Measurements from ENCODE around the gene SESN2. TPM values are rescaled to one million over a fixed set of nuclear protein-coding genes. Genes with fewer than 3 reads are reported as not detected.

Gene SESN2
- total RNA-seq, 2 donors from 2014 or later = 11.2 to 27.5 TPM

GRCh38 chr1:28296401-28297261, 37.3 kb downstream of the SESN2 start:
- Histone ChIP-seq H3K36me3 (no peaks in the 10 kb centered on the region), H3K9me3 (no peaks in the 10 kb centered on the region), H3K27ac (no peak overlapping the region), H3K4me3 (no peak overlapping the region), H3K4me1 (replicated peaks) (no peaks in the 10 kb centered on the region), H3K27me3 (replicated peaks; ENCODE audit: insufficient read depth) (no peaks in the 10 kb centered on the region)
- WGBS = 13% methylated on average over 14 of the region's 14 CpGs
- intact Hi-C loops (cut with DNase I) = no loop called here
- TF ChIP-seq POLR2AphosphoS5 (IDR thresholded peaks at IDR 0.05) (no peak), CTCF (IDR thresholded peaks at IDR 0.05) (no peak), POLR2A (IDR thresholded peaks at IDR 0.05) (no peak)
- no peak for DNase-seq (ENCODE audit: low spot score)

DNA sequence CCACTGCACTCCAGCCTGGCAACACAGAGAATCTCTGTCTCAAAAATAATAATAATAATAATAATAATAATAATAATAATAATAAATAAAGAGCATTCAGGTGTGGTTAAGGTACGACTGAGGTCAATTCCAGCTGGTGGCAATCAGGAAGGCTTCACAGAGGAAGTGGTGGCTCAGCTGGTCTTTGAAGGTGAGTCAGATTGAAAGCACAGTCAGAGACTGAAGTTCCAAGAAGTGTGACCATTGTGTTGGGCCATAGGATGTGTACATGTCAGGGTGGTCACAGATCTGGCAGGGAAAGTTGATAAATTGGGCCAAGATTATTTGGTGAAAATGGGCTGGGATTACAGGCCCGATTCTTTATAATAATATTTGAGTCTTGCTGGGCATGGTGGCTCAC, 38.5 kb downstream of the SESN2 start:
- H3K4me3 ChIP-seq = no peak overlapping the region
- DNase-seq (ENCODE audit: low spot score) = no peak
- no peaks in the 10 kb centered on the region for H3K27me3 ChIP-seq (replicated peaks; ENCODE audit: insufficient read depth)
- H3K27ac ChIP-seq = no peak overlapping the region
- no peaks in the 10 kb centered on the region for H3K4me1 ChIP-seq (replicated peaks)
- no peaks in the 10 kb centered on the region for H3K36me3 ChIP-seq
- TF ChIP-seq POLR2AphosphoS5 (IDR thresholded peaks at IDR 0.05) (no peak), POLR2A (IDR thresholded peaks at IDR 0.05) (no peak), CTCF (IDR thresholded peaks at IDR 0.05) (no peak)
- no peaks in the 10 kb centered on the region for H3K9me3 ChIP-seq
- intact Hi-C loops (cut with DNase I) = no loop called here
- WGBS = 84% methylated on average over 2 of the region's 2 CpGs

GRCh38 chr1:28298438-28298837, 39.1 kb downstream of the SESN2 start:
- H3K36me3 ChIP-seq = no peaks in the 10 kb centered on the region
- no peak overlapping the region for H3K27ac ChIP-seq
- no peak for DNase-seq (ENCODE audit: low spot score)
- TF ChIP-seq POLR2A (IDR thresholded peaks at IDR 0.05) = no peak
- TF ChIP-seq POLR2AphosphoS5 (IDR thresholded peaks at IDR 0.05) = no peak
- TF ChIP-seq CTCF (IDR thresholded peaks at IDR 0.05) = no peak
- no peaks in the 10 kb centered on the region for H3K9me3 ChIP-seq
- WGBS = 98% methylated on average over 2 of the region's 2 CpGs
- H3K27me3 ChIP-seq (replicated peaks; ENCODE audit: insufficient read depth) = no peaks in the 10 kb centered on the region
- intact Hi-C loops (cut with DNase I) = no loop called here
- no peak overlapping the region for H3K4me3 ChIP-seq
- no peaks in the 10 kb centered on the region for H3K4me1 ChIP-seq (replicated peaks)

- WGBS = 26% methylated on average over 7 of the region's 7 CpGs
- DNase-seq (ENCODE audit: low spot score) = no peak
- H3K36me3 ChIP-seq = no peaks in the 10 kb centered on the region
- no peaks in the 10 kb centered on the region for H3K4me1 ChIP-seq (replicated peaks)
- H3K9me3 ChIP-seq = no peaks in the 10 kb centered on the region
- H3K27ac ChIP-seq = no peak overlapping the region
- no peaks in the 10 kb centered on the region for H3K27me3 ChIP-seq (replicated peaks; ENCODE audit: insufficient read depth)
- intact Hi-C loops (cut with DNase I) = no loop called here
- no peak overlapping the region for H3K4me3 ChIP-seq
- TF ChIP-seq CTCF (IDR thresholded peaks at IDR 0.05) (no peak), POLR2AphosphoS5 (IDR thresholded peaks at IDR 0.05) (no peak), POLR2A (IDR thresholded peaks at IDR 0.05) (no peak)
Measured at GRCh38 chr1:28301368-28302174, 42.3 kb downstream of the SESN2 start.

Data from prostate gland (tissue), 2 donors.